ENCODE measurements around the gene HSPA14. TPM values are rescaled to one million over a fixed set of nuclear protein-coding genes. Genes with fewer than 3 reads are reported as not detected.
A peak's percentile ranks its signal among the peaks of the same experiment; 100 is the strongest.

The HSPA14 gene
- polyA plus RNA-seq, 1 donor = 14.9 TPM

DNA sequence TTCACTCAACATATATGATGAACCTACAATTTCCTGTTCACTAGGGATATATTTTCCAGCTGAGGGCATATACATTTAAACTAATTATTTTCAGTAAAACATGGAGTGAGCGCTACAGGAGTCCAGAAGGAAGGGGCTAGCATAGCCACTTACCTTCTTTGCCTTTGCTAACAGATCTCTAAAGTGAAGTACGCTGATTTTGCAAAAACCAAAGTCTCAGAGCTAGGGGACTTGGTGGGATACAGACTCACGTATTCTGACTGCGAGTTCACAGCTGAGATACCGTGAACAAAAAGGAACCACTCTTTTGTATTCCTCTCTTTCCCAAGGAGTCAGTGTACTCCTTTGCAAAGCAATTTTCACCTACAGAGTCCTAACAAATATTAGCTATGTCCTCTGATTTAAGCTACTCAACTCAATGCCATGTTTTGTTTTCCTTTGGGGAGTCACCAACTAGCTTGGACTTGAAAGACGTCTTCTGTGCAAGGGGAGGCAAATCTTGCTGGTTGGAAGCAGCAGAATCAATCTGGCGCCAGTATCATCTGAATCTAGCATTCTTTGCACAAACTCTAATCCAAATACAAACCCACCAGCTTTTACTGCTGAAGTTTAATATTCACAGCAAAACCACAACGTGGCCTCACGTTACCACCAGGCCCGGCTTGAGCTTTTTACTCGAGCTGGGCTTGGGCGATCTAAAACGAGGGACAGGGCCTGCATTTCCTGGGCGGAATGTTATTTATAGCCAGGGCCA lies 926 bp upstream of the HSPA14 start:
- Histone ChIP-seq H3K9me3 (ENCODE audit: control insufficient read depth, low read depth, low read length) (no peaks in the 10 kb centered on the region), H3K36me3 (ENCODE audit: control insufficient read depth, insufficient read depth, low read length) (peaks cover 12% of the 10 kb centered on the region), H3K4me1 (ENCODE audit: control insufficient read depth, insufficient read depth, low read length) (no peaks in the 10 kb centered on the region), H3K27me3 (ENCODE audit: control insufficient read depth, insufficient read depth, low read length) (no peaks in the 10 kb centered on the region), H3K27ac (ENCODE audit: low read length) (peak overlapping the region; percentile 97), H3K4me3 (ENCODE audit: low read length) (peak overlapping the region; percentile 93)
- WGBS (ENCODE audit: insufficient coverage, low lambda C conversion rate) = 40% methylated on average over 1 of the region's 14 CpGs
- DNase-seq = no peak

DNA sequence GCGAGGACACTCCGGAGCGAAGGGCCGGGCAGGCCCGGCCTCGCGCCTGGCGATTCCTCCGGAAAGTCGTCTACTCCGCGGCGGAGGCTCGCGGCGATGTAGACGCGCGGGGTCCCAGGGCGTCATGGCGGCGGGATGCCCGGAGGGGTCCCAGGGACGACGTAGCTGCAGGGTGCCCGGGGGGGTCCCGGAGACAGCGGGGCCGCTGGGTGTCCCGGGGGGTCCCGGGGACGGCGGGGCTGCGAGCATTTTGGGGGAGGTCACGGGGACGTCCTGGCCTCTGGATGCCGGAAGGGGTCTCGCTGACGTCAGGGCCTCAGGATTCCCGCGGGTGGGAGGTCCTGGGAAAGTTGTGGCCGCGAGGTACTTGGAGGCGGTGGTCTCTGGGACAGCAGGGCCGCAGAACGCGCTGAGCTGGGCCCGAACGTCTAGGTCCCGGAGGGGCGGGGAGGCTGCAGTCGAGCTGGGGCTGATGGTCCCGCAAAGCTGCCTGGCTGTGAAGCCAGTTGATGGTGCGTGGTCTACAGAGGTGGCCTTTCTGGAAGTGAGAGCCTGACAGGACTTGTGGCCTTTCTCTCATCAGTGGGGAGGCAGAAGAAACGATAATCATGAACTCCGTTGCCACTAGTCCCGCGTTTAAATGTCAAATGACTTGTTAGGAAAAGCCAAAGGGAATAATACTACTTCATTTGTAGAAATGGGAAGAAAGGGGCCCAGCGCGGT lies 637 bp downstream of the HSPA14 start:
- Histone ChIP-seq H3K4me1 (ENCODE audit: control insufficient read depth, insufficient read depth, low read length) (no peaks in the 10 kb centered on the region), H3K27me3 (ENCODE audit: control insufficient read depth, insufficient read depth, low read length) (no peaks in the 10 kb centered on the region), H3K36me3 (ENCODE audit: control insufficient read depth, insufficient read depth, low read length) (peaks cover 27% of the 10 kb centered on the region), H3K4me3 (ENCODE audit: low read length) (peak overlapping the region; percentile 93), H3K9me3 (ENCODE audit: control insufficient read depth, low read depth, low read length) (no peaks in the 10 kb centered on the region), H3K27ac (ENCODE audit: low read length) (peak overlapping the region; percentile 88)
- peak in 1 of 2 donors; percentile 69 for DNase-seq
- no CpG with 5 or more reads among the region's 60 CpGs for WGBS (ENCODE audit: insufficient coverage, low lambda C conversion rate)

DNA sequence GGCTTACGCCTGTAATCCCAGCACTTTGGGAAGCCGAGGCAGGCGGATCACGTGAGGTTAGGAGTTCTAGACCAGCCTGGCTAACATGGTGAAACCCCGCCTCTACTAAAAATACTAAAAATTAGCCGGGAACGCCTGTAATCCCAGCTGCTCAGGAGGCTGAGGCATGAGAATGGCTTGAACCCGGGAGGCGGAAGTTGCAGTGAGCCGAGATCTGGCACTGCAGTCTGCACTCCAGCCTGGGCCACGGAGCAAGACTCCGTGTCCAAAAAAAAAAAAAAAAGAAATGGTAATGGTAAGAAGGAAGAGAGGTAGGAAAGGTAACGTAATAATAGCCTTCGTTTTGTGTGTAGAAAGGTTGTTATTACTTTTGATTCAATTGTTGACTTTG lies 1.2 kb downstream of the HSPA14 start:
- H3K27me3 ChIP-seq (ENCODE audit: control insufficient read depth, insufficient read depth, low read length) = no peaks in the 10 kb centered on the region
- WGBS (ENCODE audit: insufficient coverage, low lambda C conversion rate) = 8% methylated on average over 2 of the region's 14 CpGs
- peak in 1 of 2 donors; percentile 36 for DNase-seq
- H3K36me3 ChIP-seq (ENCODE audit: control insufficient read depth, insufficient read depth, low read length) = peaks cover 33% of the 10 kb centered on the region
- peak overlapping the region; percentile 93 for H3K4me3 ChIP-seq (ENCODE audit: low read length)
- H3K4me1 ChIP-seq (ENCODE audit: control insufficient read depth, insufficient read depth, low read length) = no peaks in the 10 kb centered on the region
- no peaks in the 10 kb centered on the region for H3K9me3 ChIP-seq (ENCODE audit: control insufficient read depth, low read depth, low read length)
- peak overlapping the region; percentile 88 for H3K27ac ChIP-seq (ENCODE audit: low read length)

DNA sequence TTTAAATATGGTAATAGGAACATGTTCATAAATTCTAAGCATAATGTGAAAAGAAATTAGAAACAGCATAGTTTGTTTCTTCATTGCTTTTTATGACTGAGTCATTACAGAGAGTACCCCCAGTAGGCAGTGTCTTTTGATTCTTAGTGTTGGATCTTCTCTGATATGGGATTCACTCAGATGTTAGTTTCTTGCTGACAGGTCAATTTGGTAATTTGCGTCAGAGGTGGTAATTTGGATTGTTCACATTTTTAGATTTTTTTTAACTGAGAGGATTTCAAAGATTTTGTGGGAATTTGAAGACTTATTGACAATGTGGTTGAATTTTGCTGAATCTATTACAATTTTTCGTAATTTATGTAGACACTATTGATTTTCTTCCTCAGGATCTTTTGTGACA lies 2.1 kb downstream of the HSPA14 start:
- H3K36me3 ChIP-seq (ENCODE audit: control insufficient read depth, insufficient read depth, low read length) = peaks cover 40% of the 10 kb centered on the region
- H3K27me3 ChIP-seq (ENCODE audit: control insufficient read depth, insufficient read depth, low read length) = no peaks in the 10 kb centered on the region
- no peaks in the 10 kb centered on the region for H3K4me1 ChIP-seq (ENCODE audit: control insufficient read depth, insufficient read depth, low read length)
- DNase-seq = no peak
- no peak overlapping the region for H3K4me3 ChIP-seq (ENCODE audit: low read length)
- WGBS (ENCODE audit: insufficient coverage, low lambda C conversion rate) = 100% methylated on average over 1 of the region's 2 CpGs
- no peak overlapping the region for H3K27ac ChIP-seq (ENCODE audit: low read length)
- no peaks in the 10 kb centered on the region for H3K9me3 ChIP-seq (ENCODE audit: control insufficient read depth, low read depth, low read length)

DNA sequence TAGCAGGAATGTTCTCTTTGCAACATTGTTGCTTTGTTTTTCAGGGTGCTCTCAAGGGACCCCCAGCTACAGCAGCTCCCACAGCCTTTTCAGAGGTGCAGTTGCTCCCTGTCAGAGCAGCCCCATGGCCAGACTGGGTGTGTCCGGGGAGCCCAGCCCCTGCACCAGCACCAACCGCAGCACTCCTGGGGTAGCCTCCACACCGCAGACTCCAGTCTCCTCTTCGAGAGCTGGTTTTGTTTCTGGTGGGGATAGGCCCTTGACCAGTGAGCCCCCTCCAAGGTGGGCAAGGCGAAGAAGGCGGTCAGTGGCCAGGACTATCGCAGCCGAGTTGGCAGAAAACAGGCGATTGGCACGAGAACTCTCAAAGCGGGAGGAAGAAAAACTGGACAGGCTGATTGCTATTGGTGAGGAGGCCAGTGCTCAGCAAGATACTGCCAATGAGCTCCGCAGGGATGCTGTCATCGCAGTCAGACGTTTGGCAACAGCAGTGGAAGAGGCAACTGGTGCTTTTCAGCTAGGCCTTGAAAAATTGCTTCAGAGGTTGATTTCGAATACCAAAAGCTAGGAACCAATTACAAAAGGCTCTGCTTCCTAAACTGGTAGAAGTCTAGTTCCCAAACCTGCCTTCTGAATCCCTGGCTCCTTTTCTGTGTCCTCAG lies 5.4 kb downstream of the HSPA14 start:
- no peaks in the 10 kb centered on the region for H3K9me3 ChIP-seq (ENCODE audit: control insufficient read depth, low read depth, low read length)
- H3K36me3 ChIP-seq (ENCODE audit: control insufficient read depth, insufficient read depth, low read length) = peaks cover 40% of the 10 kb centered on the region
- H3K27me3 ChIP-seq (ENCODE audit: control insufficient read depth, insufficient read depth, low read length) = no peaks in the 10 kb centered on the region
- no peak overlapping the region for H3K4me3 ChIP-seq (ENCODE audit: low read length)
- no peaks in the 10 kb centered on the region for H3K4me1 ChIP-seq (ENCODE audit: control insufficient read depth, insufficient read depth, low read length)
- no CpG with 5 or more reads among the region's 15 CpGs for WGBS (ENCODE audit: insufficient coverage, low lambda C conversion rate)
- DNase-seq = no peak
- no peak overlapping the region for H3K27ac ChIP-seq (ENCODE audit: low read length)

DNA sequence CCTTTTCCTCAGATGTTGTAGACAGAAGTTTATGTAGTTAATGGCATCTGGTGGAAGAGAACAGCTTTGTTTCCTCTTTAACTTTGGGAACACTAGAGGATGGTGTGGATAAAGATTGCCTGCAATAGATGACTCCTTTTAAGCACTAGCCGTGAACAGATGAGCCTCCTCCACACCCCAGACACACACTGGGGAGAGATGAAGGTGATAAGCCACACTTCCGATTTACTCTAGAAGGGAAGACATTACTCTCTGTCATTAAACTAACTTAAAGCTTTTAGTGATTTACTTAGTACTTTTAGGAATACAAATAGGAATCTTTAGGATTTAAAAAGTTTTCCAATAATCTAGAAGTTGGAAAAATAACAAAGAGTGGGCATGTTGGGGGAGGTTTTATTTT lies 6.8 kb downstream of the HSPA14 start:
- no peaks in the 10 kb centered on the region for H3K9me3 ChIP-seq (ENCODE audit: control insufficient read depth, low read depth, low read length)
- DNase-seq = no peak
- peaks cover 49% of the 10 kb centered on the region for H3K36me3 ChIP-seq (ENCODE audit: control insufficient read depth, insufficient read depth, low read length)
- no peak overlapping the region for H3K4me3 ChIP-seq (ENCODE audit: low read length)
- H3K27me3 ChIP-seq (ENCODE audit: control insufficient read depth, insufficient read depth, low read length) = no peaks in the 10 kb centered on the region
- no peaks in the 10 kb centered on the region for H3K4me1 ChIP-seq (ENCODE audit: control insufficient read depth, insufficient read depth, low read length)
- no peak overlapping the region for H3K27ac ChIP-seq (ENCODE audit: low read length)
- 100% methylated on average over 1 of the region's 2 CpGs for WGBS (ENCODE audit: insufficient coverage, low lambda C conversion rate)

DNA sequence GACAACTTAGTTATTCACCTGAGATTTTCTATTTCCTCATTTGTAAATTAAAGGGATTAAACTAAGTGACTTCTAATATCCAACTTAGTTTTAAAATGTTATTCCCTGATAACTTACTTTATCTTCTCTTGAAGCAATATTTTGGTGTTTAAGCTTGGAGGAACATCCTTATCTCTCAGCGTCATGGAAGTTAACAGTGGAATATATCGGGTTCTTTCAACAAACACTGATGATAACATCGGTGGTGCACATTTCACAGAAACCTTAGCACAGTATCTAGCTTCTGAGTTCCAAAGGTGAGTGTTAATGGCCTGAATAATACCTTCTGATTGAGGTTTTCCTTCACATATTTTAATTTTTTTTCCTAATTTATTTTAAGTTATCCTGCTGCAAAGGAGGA lies 14.1 kb downstream of the HSPA14 start:
- Histone ChIP-seq H3K4me3 (ENCODE audit: low read length) (no peak overlapping the region), H3K36me3 (ENCODE audit: control insufficient read depth, insufficient read depth, low read length) (peaks cover 26% of the 10 kb centered on the region), H3K9me3 (ENCODE audit: control insufficient read depth, low read depth, low read length) (no peaks in the 10 kb centered on the region), H3K27ac (ENCODE audit: low read length) (peak overlapping the region; percentile 13), H3K27me3 (ENCODE audit: control insufficient read depth, insufficient read depth, low read length) (no peaks in the 10 kb centered on the region), H3K4me1 (ENCODE audit: control insufficient read depth, insufficient read depth, low read length) (no peaks in the 10 kb centered on the region)
- peak in 1 of 2 donors; percentile 23 for DNase-seq
- 0% methylated on average over 1 of the region's 3 CpGs for WGBS (ENCODE audit: insufficient coverage, low lambda C conversion rate)

DNA sequence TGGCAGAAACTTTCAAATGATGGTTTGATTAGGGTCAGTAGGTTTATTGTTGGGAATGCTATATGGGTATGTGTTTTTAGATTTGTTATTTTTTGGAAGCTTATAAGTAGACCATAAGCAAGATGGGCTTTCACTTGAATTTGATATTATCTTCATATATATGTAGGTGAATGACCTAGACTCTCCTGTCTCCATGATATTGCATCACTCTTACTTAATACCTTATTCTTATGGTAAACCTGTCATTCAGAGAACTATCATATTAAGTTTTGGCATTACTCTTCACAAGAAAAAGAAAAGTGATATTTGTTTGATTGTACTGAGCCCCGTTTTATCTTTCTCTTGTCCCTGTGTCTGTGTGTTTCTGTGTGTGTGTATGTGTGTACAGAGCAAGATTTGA lies 17.3 kb downstream of the HSPA14 start:
- Histone ChIP-seq H3K27ac (ENCODE audit: low read length) (no peak overlapping the region), H3K36me3 (ENCODE audit: control insufficient read depth, insufficient read depth, low read length) (peaks cover 25% of the 10 kb centered on the region), H3K4me1 (ENCODE audit: control insufficient read depth, insufficient read depth, low read length) (peaks cover 4% of the 10 kb centered on the region), H3K27me3 (ENCODE audit: control insufficient read depth, insufficient read depth, low read length) (no peaks in the 10 kb centered on the region), H3K4me3 (ENCODE audit: low read length) (no peak overlapping the region), H3K9me3 (ENCODE audit: control insufficient read depth, low read depth, low read length) (no peaks in the 10 kb centered on the region)
- no CpG with 5 or more reads among the region's 1 CpG for whole genome bisulfite sequencing (ENCODE audit: insufficient coverage, low lambda C conversion rate)
- DNase-seq = no peak

DNA sequence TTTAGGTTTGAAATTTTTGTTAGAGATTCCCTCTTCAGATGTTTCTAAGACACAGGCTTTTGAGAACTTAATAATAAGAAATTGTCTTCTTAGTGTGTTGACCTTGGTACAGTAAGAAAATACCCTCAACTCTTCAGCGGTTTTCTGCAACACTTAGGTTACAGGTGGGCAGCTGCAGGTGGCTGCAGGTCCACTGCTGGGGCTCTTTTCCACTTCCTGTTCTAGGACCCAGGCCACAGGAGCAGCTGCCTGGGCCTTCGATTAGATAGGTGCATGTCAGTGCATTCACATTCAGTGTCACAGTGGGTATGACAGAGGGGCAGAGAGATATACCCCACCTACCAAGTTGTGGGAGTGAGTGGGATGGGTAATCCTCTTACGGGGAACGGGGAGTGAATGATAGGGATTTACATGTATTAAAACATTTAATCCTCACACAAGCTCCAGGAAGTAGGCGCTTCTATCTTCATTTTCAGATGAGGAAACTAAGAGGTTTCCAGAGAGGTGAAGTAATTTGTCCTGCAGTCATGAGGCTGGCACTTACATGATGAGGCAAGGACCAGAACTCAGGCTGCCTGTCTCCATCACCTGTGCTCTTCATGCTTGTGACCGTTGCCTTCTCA lies 20.3 kb downstream of the HSPA14 start:
- Histone ChIP-seq H3K36me3 (ENCODE audit: control insufficient read depth, insufficient read depth, low read length) (peaks cover 20% of the 10 kb centered on the region), H3K4me1 (ENCODE audit: control insufficient read depth, insufficient read depth, low read length) (peaks cover 14% of the 10 kb centered on the region), H3K9me3 (ENCODE audit: control insufficient read depth, low read depth, low read length) (no peaks in the 10 kb centered on the region), H3K27ac (ENCODE audit: low read length) (no peak overlapping the region), H3K27me3 (ENCODE audit: control insufficient read depth, insufficient read depth, low read length) (no peaks in the 10 kb centered on the region), H3K4me3 (ENCODE audit: low read length) (no peak overlapping the region)
- WGBS (ENCODE audit: insufficient coverage, low lambda C conversion rate) = no CpG with 5 or more reads among the region's 6 CpGs
- DNase-seq = no peak

DNA sequence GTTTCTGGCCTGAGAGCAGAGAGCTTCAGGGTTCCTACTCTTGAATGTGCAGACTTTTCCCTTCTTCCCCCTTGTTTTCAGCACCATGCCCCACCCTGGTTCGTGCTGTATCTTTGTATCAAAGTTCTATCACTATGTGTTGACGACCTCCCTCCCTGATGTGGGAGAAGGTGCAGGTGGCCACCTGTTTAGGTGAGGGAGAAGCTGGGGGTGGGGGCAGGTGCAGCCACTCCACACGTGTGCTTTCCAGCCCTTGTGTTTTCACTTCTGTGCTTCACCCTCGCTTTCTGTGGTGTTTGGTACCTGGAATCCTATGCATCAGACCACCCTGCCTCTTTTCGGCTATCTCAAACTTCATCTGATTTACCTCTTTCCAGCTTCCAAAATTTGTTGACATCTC lies 20.9 kb downstream of the HSPA14 start:
- Histone ChIP-seq H3K36me3 (ENCODE audit: control insufficient read depth, insufficient read depth, low read length) (peaks cover 22% of the 10 kb centered on the region), H3K27me3 (ENCODE audit: control insufficient read depth, insufficient read depth, low read length) (no peaks in the 10 kb centered on the region), H3K27ac (ENCODE audit: low read length) (no peak overlapping the region), H3K4me3 (ENCODE audit: low read length) (no peak overlapping the region), H3K4me1 (ENCODE audit: control insufficient read depth, insufficient read depth, low read length) (peaks cover 14% of the 10 kb centered on the region), H3K9me3 (ENCODE audit: control insufficient read depth, low read depth, low read length) (no peaks in the 10 kb centered on the region)
- WGBS (ENCODE audit: insufficient coverage, low lambda C conversion rate) = 83% methylated on average over 1 of the region's 5 CpGs
- no peak for DNase-seq
